PC-9 (cell line): Measurements from ENCODE around the gene NCAM2. TPM values are rescaled to one million over a fixed set of nuclear protein-coding genes. Genes with fewer than 3 reads are reported as not detected.

Experiments
- BruUV-seq: library from RNA; stranded (reverse); fragments of 400-500 nt; replicated peaks from 2 replicates; lab custom pipeline; 2021; lab: Mats Ljungman, UMichigan
- CTCF ChIA-PET: fragments of 300-600 bp; sonication (Branson Sonifier 250); formaldehyde crosslinking; loops from one replicate; lab custom pipeline; 2022; ENCODE audit warnings: antibody characterized with exemption; lab: Charles Lee
- POLR2A ChIA-PET: fragments of 300-600 bp; sonication (Branson Sonifier 250); formaldehyde crosslinking; loops from one replicate; lab custom pipeline; 2022; ENCODE audit warnings: antibody characterized with exemption; ENCODE audit not compliant: unreplicated experiment; lab: Charles Lee
- DNase-seq, 2 experiments: peaks; one replicate each; pipeline versions ENCODE4 v3.0.0 to v3.0.0-alpha.2; 2015 to 2022; ENCODE audit warnings: mixed read lengths in 1 of 2
- H2AFZ ChIP-seq: fragments of 200-600 bp; sonication (generic); 2 replicates; pipeline ENCODE4 v1.8.1; 2017; ENCODE audit warnings: antibody characterized with exemption
- H3F3A ChIP-seq: fragments of 200-600 bp; sonication (generic); 2 replicates; pipeline ENCODE4 v1.8.1; 2017; ENCODE audit warnings: antibody characterized with exemption, mild to moderate bottlenecking, low read depth; ENCODE audit not compliant: insufficient read depth
- H3K27ac ChIP-seq: fragments of 200-600 bp; sonication (generic); 2 replicates; pipeline ENCODE4 v1.6.1; 2016; ENCODE audit warnings: mixed run types
- H3K27me3 ChIP-seq: fragments of 200-600 bp; sonication (generic); 2 replicates; pipeline ENCODE4 v1.6.1; 2016; ENCODE audit warnings: low read depth, mixed run types; ENCODE audit not compliant: insufficient read depth
- H3K36me3 ChIP-seq: fragments of 200-600 bp; sonication (generic); 2 replicates; pipeline ENCODE4 v1.6.1; 2016; ENCODE audit warnings: low read depth, mixed run types
- H3K4me1 ChIP-seq: fragments of 200-600 bp; sonication (generic); replicated peaks from 2 replicates; pipeline ENCODE4 v1.6.1; 2016; ENCODE audit warnings: mixed run types; ENCODE audit not compliant: insufficient read depth
- H3K4me2 ChIP-seq: fragments of 200-600 bp; sonication (generic); 2 replicates; pipeline ENCODE4 v1.6.1; 2017; ENCODE audit warnings: mixed run types
- H3K4me3 ChIP-seq: fragments of 200-600 bp; sonication (generic); 2 replicates; pipeline ENCODE4 v1.6.1; 2016; ENCODE audit warnings: mixed run types
- H3K79me2 ChIP-seq: fragments of 200-600 bp; sonication (generic); 2 replicates; pipeline ENCODE4 v1.6.1; 2017; ENCODE audit warnings: low read depth, mixed run types
- H3K9me2 ChIP-seq: fragments of 200-600 bp; sonication (generic); 2 replicates; pipeline ENCODE4 v1.8.1; 2017; ENCODE audit warnings: mild to moderate bottlenecking; ENCODE audit not compliant: insufficient read depth
- H3K9me3 ChIP-seq: fragments of 200-600 bp; sonication (generic); 2 replicates; pipeline ENCODE4 v1.8.1; 2016; ENCODE audit warnings: low read depth; ENCODE audit not compliant: insufficient read depth
- H4K20me1 ChIP-seq: fragments of 200-600 bp; sonication (generic); 2 replicates; pipeline ENCODE4 v1.8.1; 2017; ENCODE audit not compliant: insufficient read depth
- EZH2 ChIP-seq: fragments of 200-600 bp; sonication (generic); IDR thresholded peaks from 2 replicates; pipeline ENCODE4 v1.8.0; 2017; ENCODE audit warnings: antibody characterized with exemption, low read depth
- intact Hi-C: fragments of 100-400 bp; cut with micrococcal nuclease; formaldehyde crosslinking; loops from one replicate; pipeline ENCODE4 v1.10.0; 2022; ENCODE audit not compliant: unreplicated experiment
- total RNA-seq: library from RNA; stranded (reverse); gene quantifications from 2 replicates; pipeline ENCODE4 v1.2.3, GENCODE V29; 2021
- TF ChIP-seq, protein P1 (sequence below): fragments of 200-600 bp; sonication (generic); conservative IDR thresholded peaks from 2 replicates; pipeline ENCODE4 v1.6.1; 2017; ENCODE audit warnings: mixed run types, antibody characterized with exemption, mild to moderate bottlenecking, moderate library complexity

The NCAM2 gene
- total RNA-seq, 1 experiment from 2014 or later = not detected

DNA sequence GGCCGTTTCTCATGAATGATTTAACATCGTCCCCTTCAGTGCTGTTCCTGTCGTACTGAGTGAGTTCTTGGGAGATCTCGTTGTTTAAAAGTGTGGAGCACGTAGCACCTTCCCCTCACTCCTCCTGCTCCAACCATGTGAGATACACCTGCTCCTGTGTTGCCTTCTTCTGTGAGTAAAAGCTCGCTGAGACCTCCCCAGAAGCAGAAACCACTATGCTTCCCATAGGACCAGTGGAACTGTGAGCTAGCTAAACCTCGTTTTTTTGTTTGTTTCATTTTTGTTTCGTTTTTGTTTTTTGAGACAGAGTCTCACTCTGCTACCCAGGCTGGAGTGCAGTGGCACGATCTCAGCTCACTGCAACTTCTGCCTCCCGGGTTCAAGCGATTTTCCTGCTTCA lies 198.6 kb downstream of the NCAM2 start:
- Histone ChIP-seq H3F3A (no peaks in the 10 kb centered on the region), H3K27me3 (no peaks in the 10 kb centered on the region), H3K36me3 (no peaks in the 10 kb centered on the region), H3K4me3 (no peak overlapping the region), H3K9me3 (no peaks in the 10 kb centered on the region), H3K4me1 (no peaks in the 10 kb centered on the region), H3K27ac (no peak overlapping the region), H3K79me2 (no peaks in the 10 kb centered on the region), H2AFZ (no peak overlapping the region), H4K20me1 (no peaks in the 10 kb centered on the region), H3K4me2 (peak overlapping the region; percentile 19; the same call in 1 of the 2 replicates), H3K9me2 (no peaks in the 10 kb centered on the region)
- ChIA-PET POLR2A (no interaction called here), CTCF (no interaction called here)
- intact Hi-C loops = no loop called here
- DNase-seq = no peak
- BruUV-seq = no TSS peak
- no peak for TF ChIP-seq EZH2
- TF ChIP-seq, protein P1, sequence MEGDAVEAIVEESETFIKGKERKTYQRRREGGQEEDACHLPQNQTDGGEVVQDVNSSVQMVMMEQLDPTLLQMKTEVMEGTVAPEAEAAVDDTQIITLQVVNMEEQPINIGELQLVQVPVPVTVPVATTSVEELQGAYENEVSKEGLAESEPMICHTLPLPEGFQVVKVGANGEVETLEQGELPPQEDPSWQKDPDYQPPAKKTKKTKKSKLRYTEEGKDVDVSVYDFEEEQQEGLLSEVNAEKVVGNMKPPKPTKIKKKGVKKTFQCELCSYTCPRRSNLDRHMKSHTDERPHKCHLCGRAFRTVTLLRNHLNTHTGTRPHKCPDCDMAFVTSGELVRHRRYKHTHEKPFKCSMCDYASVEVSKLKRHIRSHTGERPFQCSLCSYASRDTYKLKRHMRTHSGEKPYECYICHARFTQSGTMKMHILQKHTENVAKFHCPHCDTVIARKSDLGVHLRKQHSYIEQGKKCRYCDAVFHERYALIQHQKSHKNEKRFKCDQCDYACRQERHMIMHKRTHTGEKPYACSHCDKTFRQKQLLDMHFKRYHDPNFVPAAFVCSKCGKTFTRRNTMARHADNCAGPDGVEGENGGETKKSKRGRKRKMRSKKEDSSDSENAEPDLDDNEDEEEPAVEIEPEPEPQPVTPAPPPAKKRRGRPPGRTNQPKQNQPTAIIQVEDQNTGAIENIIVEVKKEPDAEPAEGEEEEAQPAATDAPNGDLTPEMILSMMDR = no peak

DNA sequence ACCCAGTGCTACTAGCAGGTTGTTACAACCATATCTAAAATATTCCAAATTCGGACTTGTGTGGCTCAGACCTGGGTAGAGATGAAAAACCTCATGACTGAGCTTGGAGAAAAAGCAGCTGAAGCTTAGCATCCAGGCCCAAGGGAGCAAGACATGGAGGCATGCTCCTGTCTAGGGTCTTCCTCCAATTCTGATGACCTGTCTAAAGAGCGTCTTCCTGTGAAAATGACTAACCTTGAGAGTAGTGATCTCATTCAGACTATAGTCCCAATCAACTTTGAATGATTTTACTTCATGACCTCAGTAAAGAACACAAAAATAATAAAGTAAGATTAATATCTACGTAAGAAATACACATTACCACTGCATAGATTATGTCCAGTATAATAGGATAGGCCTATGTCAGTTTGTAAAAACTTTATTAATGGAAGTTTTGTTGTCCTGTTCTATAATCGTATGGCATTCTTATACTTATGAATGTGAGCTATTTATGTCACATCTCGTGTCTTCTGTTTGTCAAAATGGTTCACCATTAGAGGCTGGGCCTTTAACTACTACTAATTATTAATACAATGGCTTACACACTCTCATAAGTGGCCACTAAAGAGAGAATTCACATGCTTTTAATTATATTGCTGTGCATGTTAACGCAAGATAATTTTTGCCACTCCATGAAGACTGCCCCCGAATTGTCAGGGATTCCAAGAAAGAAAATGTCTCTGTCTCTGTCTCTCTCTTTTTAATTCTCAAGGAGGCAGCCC lies 201.3 kb downstream of the NCAM2 start:
- H3K4me3 ChIP-seq = no peak overlapping the region
- H3K4me1 ChIP-seq = no peaks in the 10 kb centered on the region
- H3K9me2 ChIP-seq = no peaks in the 10 kb centered on the region
- no peaks in the 10 kb centered on the region for H3K27me3 ChIP-seq
- DNase-seq = no peak
- H3K79me2 ChIP-seq = no peaks in the 10 kb centered on the region
- ChIA-PET POLR2A (no interaction called here), CTCF (no interaction called here)
- H3K27ac ChIP-seq = no peak overlapping the region
- no peaks in the 10 kb centered on the region for H3K9me3 ChIP-seq
- H2AFZ ChIP-seq = no peak overlapping the region
- intact Hi-C loops = no loop called here
- H4K20me1 ChIP-seq = no peaks in the 10 kb centered on the region
- TF ChIP-seq EZH2 = no peak
- TF ChIP-seq, protein P1 = no peak
- no peaks in the 10 kb centered on the region for H3F3A ChIP-seq
- no TSS peak for BruUV-seq
- H3K4me2 ChIP-seq = no peak overlapping the region
- no peaks in the 10 kb centered on the region for H3K36me3 ChIP-seq

DNA sequence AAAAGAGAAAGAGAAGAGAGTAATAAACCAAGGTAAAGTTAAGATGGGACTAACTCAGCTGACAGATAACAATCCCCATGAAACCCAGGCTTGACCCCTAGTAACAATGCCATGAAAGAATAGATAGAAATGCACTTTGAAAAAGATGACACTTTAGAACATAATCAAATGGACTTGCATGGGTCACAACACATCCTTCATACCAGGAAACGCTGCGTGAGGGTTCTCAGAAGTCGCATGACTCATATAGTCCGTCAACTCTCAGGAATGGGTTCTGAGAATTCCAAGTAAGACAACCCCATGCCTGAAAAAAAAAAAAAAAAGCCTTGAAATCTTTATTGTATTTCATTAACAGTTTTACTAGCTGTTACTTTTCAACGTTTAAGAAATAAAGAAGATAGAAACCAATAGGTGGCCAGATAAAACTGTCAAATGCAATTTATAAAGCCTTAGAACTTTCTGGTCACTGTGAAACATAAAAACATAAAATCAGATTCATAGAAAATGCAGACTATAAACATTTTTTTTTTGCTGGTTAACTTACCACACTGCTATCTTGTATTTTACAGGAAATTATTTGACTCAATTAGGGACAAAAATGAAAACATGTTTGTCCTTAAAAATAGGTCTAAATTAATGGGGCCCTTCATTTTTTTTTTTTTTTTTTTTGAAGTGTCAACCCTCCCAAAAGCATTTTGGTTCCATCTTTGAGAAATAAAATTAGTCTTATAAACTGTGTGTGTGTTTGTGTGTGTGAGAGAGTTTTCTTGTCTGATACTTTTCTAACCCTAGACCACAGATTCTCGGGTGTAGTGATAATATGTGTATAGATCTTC lies 202.1 kb downstream of the NCAM2 start:
- H3K9me3 ChIP-seq = no peaks in the 10 kb centered on the region
- intact Hi-C loops = no loop called here
- H3K4me1 ChIP-seq = no peaks in the 10 kb centered on the region
- no TSS peak for BruUV-seq
- no peaks in the 10 kb centered on the region for H3K79me2 ChIP-seq
- H3K4me2 ChIP-seq = no peak overlapping the region
- no peaks in the 10 kb centered on the region for H3K9me2 ChIP-seq
- no peaks in the 10 kb centered on the region for H3K27me3 ChIP-seq
- POLR2A ChIA-PET = no interaction called here
- H3F3A ChIP-seq = no peaks in the 10 kb centered on the region
- H3K27ac ChIP-seq = no peak overlapping the region
- peak; percentile 44 to 76 for DNase-seq
- CTCF ChIA-PET = no interaction called here
- H3K36me3 ChIP-seq = no peaks in the 10 kb centered on the region
- no peaks in the 10 kb centered on the region for H4K20me1 ChIP-seq
- TF ChIP-seq EZH2 = no peak
- TF ChIP-seq, protein P1 = no peak
- H3K4me3 ChIP-seq = no peak overlapping the region
- no peak overlapping the region for H2AFZ ChIP-seq
